Stimulated activated CD8-positive, alpha-beta memory T cell treated with anti-CD3 and anti-CD28 coated beads, Interleukin-12 subunit alpha, Interleukin-12 subunit beta, amount 100 ng/mL, for 4 hours (primary cell): ENCODE measurements around the gene COX8C.

ENCODE experiments used
- DNase-seq: peaks from one replicate; pipeline ENCODE4 v3.0.0-alpha.2; 2020; ENCODE audit warnings: low read depth

COX8C gene

DNA sequence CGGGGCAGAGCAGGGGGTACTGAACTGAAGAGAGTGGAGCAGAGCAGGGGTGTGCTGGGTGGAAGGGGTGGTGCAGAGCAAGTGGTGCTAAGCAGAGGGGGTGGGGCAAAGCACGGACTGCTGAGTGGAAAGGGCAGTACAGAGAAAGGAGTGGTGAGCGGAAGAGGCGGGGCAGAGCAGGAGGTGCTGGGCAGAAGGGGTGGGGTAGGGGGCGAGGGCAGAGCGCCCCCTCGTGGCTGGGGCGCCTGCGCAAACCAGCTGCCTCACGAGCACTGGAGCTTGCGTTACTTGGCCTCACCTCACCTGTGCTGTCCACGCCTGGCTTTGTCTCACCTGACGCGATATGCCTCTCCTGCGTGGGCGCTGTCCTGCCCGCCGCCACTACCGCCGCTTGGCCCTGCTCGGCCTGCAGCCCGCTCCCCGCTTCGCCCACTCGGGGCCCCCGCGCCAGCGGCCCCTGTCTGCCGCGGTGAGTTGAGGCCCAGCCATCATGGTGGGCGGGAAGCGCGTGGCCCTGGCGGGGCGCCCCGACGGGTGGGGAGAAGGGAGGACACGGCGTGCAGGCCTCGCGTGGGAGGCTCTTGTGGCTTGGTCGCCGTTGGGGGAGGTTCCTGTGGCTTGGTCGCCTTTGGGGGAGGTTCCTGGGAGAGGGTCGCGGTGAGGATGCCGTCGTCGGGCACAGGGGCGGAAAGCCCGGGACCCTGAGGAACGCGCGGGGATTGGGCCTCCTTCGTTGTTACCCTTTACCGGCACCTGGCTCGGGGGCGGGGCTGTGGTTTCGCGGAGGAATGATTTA, at the start of gene COX8C:
TSS of gene COX8C (plus strand) at position 257 of the 796 bp plus-strand sequence. CDS start at position 344, 87 bp downstream.
- DNase-seq, result no peak

DNA sequence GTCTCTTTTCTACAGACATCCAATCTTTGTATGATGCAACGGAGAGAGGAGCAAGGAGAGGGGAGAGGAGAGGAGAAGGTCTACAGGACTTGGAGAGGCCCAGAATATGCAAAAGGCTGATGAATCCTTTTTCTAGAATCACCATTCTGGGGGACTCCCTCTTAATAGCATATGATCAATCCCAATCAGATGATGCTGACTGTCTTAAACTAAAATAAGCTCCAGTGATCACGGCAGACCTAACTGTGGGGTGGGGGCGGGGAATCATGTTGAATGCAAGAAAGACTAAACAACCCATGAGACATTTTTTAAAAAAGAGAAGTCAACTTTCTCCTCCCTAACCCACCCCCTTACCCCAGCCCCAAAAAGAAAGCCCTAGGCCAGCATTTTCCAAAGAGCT, 47.6 kb upstream of the COX8C start:
- DNase-seq, result no peak

DNA sequence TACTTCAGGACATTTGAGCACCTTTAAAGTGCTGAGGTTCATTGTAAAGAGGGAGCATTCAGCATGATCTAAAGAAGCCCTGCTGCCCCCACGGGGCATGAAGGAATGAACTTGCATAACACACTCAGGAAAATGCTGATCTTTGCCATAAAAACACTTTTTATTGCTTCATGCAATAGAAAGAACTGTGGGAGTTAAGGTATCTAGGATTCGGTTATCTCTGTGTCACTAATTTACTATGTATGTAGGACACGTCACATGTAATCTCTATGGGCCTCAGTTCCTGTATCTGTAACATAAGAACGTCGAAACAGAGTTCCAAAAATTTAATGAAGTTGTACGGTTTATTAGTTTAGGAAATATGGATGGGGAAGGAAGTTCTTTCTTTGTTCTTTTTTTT, 47.1 kb upstream of the COX8C start:
- DNase-seq, result no peak

GRCh38 chr14:93301821-93302447, 45.0 kb upstream of the COX8C start:
- no peak for DNase-seq

- DNase-seq, result no peak
Observed at GRCh38 chr14:93302688-93303581, 44.0 kb upstream of the COX8C start.

GRCh38 chr14:93303659-93304058, 43.3 kb upstream of the COX8C start:
- DNase-seq, result no peak

- DNase-seq, result no peak
Observed at GRCh38 chr14:93304771-93305170, 42.2 kb upstream of the COX8C start.

GRCh38 chr14:93305725-93306418, 41.1 kb upstream of the COX8C start:
- DNase-seq, result no peak

GRCh38 chr14:93306812-93307211, 40.2 kb upstream of the COX8C start:
- DNase-seq, result no peak

DNA sequence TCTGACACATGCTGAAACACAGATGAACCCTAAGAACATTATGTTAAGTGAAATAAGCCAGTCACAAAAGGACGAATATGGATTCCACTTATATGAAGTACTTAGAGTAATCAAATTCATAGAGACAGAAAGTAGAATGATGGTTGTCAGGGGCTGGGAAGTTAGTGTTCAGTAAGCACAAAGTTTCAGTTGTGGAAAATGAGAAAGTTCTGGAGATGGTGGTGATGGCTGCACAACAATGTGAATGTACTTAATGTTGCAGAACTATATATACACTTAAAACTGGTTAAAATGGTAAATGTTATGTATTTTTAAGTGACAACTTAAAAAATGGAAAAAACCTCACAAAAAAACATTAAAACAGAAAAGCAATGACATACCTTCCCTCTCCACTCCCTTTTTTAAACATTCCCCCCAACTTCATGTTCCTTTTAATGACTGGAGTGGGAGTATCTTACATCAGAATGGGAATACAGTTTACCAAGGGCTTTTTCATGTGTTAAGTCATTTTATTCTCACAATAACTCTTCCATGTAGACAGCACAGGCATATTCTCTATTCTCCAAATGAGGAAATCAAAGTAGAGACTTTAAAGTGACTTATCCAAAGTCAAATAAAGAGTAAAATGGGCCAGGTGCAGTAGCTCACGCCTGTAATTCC, 38.2 kb upstream of the COX8C start:
- DNase-seq, result no peak

DNA sequence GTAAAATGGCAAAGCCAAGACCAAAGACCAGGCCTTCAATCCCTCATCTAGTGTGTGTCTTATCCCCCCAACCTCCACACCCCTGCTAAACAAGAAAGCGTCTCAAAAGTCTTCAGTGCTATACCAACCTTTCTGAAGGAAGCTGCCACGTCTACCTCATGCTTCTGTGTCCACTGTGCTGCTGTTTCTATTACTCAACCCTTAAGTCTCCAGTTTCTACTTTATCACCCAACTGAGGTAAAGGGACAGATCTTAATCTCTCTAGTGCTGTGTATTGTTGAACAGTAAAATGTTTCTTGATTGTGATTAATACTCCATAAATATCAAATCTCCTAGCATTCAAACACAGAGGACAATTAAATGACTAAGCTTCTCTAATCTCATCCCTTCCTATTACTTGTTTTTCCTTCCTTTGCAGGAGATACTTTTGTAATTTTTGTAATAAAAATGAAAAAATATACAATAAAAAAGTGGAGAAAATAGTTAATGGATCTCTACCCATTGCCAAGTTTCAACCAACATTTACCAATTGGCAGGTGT, 37.5 kb upstream of the COX8C start:
- DNase-seq, result no peak

GRCh38 chr14:93311082-93311481, 35.9 kb upstream of the COX8C start:
- no peak for DNase-seq

GRCh38 chr14:93315575-93315974, 31.4 kb upstream of the COX8C start:
- DNase-seq, result no peak

GRCh38 chr14:93316716-93317115, 30.3 kb upstream of the COX8C start:
- no peak for DNase-seq

- DNase-seq, result no peak
Observed at GRCh38 chr14:93317210-93317874, 29.6 kb upstream of the COX8C start.

GRCh38 chr14:93317875-93318807, 28.8 kb upstream of the COX8C start:
- DNase-seq, result no peak

DNA sequence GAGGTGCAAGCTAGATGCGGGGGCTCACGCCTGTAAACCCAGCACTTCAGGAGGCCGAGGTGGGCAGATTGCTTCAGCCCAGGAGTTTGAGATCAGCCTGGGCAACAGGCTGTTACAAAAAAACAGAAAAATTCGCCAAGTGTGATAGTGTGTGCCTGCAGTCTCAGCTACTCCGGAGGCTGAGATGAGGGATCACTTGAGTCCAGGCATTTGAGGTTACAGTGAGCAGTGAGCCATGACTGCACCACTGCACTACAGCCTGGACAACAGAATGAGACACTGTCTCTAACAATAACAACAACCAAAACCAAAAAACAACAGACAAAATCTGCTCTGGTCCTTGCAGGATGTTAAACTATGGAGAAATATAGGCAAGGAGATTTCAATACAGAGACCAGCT, 28.1 kb upstream of the COX8C start:
- no peak for DNase-seq

- DNase-seq, result no peak
Observed at GRCh38 chr14:93319494-93319893, 27.5 kb upstream of the COX8C start.

GRCh38 chr14:93319958-93320357, 27.0 kb upstream of the COX8C start:
- no peak for DNase-seq

GRCh38 chr14:93320489-93320888, 26.5 kb upstream of the COX8C start:
- DNase-seq, result no peak
